Measurements from ENCODE around the gene RNF157.

- TF ChIP-seq CTCF (IDR thresholded peaks at IDR 0.05) (no peak), POLR2A (IDR thresholded peaks at IDR 0.05) (no peak)
These were observed 1.5 kb upstream of the RNF157 start for GRCh38 chr17:76241691-76242255.

Measured in adrenal gland (tissue), 5 donors.